ENCODE data around the gene EPGN. TPM values are rescaled to one million over a fixed set of nuclear protein-coding genes. Genes with fewer than 3 reads are reported as not detected.

Gene EPGN
- total and polyA plus RNA-seq, 12 donors, result 0.03 to 8.4 (median 0.66) TPM; not detected in 9

DNA sequence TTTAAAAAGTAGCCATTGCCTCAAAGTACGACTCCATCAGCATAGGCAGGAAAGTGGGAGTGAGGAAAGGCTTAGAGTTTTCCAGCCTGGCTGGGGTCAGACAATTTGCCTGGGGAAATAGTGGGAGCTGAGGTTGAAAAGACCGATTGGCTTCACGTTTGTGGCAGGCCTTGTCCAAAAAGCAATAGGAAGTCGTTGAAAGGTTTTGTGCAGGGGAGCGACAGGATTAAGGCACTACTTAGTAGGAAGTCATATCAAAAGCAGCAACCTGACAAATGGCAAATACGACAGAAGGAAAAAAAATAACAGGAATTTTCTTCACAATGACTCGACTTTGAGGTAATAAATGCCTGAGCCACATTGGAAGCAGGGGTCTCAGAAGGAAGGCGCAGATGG is 56.0 kb downstream of the EPGN start:
- Histone ChIP-seq H3K27me3 (peaks cover 5 to 68% (median 38%) of the 10 kb centered on the region in 7 donors), H3K36me3 (no peaks in the 10 kb centered on the region), H3K4me1 (peaks cover 0 to 16% (median 7%) of the 10 kb centered on the region in 9 donors), H3K27ac (peak overlapping the region in 1 of 10 donors; percentile 55), H3K9me3 (no peaks in the 10 kb centered on the region), H3K4me3 (peak overlapping the region in 1 of 10 donors; percentile 50)
- no peak for ATAC-seq
- DNase-seq, result no peak
- WGBS, 2 donors, result 40 to 46% methylated on average over 8 of the region's 8 CpGs
- intact Hi-C loops (cut with DNase I), result no loop called here
- TF ChIP-seq, protein P1, sequence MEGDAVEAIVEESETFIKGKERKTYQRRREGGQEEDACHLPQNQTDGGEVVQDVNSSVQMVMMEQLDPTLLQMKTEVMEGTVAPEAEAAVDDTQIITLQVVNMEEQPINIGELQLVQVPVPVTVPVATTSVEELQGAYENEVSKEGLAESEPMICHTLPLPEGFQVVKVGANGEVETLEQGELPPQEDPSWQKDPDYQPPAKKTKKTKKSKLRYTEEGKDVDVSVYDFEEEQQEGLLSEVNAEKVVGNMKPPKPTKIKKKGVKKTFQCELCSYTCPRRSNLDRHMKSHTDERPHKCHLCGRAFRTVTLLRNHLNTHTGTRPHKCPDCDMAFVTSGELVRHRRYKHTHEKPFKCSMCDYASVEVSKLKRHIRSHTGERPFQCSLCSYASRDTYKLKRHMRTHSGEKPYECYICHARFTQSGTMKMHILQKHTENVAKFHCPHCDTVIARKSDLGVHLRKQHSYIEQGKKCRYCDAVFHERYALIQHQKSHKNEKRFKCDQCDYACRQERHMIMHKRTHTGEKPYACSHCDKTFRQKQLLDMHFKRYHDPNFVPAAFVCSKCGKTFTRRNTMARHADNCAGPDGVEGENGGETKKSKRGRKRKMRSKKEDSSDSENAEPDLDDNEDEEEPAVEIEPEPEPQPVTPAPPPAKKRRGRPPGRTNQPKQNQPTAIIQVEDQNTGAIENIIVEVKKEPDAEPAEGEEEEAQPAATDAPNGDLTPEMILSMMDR (IDR thresholded peaks at IDR 0.05), result no peak

DNA sequence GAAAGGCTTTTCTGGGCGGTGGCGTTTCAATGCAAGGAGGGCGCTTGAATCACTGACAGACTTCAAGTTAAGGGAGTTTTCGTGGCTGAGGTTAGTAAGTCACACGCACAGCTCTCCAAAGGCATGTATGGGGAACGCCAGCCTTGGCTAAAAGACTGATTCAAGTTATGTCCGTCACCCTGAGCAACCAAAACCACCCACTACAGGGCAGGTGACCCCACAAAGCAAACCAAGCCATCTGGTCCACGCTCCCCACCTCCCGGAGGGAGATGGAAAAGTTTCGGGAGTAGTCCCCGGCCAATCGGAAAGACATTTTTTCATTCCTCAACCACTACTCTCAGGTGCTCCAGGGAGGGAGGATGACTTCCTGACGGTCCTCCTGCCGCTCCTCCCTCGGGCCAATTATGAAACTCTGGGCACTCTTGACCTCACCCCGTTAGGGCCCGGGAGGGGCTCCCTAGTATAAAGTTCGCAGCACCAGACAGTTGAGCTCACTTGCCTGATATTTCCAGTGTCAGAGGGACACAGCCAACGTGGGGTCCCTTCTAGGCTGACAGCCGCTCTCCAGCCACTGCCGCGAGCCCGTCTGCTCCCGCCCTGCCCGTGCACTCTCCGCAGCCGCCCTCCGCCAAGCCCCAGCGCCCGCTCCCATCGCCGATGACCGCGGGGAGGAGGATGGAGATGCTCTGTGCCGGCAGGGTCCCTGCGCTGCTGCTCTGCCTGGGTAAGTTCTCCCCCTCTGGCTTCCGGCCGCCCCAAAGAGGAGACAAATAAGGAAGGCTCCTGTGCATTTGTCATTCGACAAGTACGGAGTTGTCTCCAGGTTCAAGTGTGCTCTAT is 56.6 kb downstream of the EPGN start, which contains the start of gene EREG:
Gene EREG, plus strand, starts transcription at position 494 of the 840 bp plus-strand sequence. Its CDS starts 164 bp downstream, at position 658.
- WGBS, 2 donors, result 10 to 11% methylated on average over 40 of the region's 40 CpGs
- Histone ChIP-seq H3K4me3 (peak within 1 kb of the TSS in 9 of 10 donors; percentile 13 to 50 (median 33)), H3K27ac (peak within 1 kb of the TSS in 1 of 10 donors; percentile 55), H3K9me3 (no peaks in the 10 kb centered on the region), H3K4me1 (peaks cover 0 to 16% (median 7%) of the 10 kb centered on the region in 9 donors), H3K36me3 (no peaks in the 10 kb centered on the region), H3K27me3 (peaks cover 5 to 63% (median 38%) of the 10 kb centered on the region in 7 donors)
- TF ChIP-seq, protein P1 (IDR thresholded peaks at IDR 0.05), result no peak
- intact Hi-C loops (cut with DNase I), result no loop called here
- peak; percentile 6 to 15 for DNase-seq
- peak; percentile 38 to 70 (median 49) for ATAC-seq

DNA sequence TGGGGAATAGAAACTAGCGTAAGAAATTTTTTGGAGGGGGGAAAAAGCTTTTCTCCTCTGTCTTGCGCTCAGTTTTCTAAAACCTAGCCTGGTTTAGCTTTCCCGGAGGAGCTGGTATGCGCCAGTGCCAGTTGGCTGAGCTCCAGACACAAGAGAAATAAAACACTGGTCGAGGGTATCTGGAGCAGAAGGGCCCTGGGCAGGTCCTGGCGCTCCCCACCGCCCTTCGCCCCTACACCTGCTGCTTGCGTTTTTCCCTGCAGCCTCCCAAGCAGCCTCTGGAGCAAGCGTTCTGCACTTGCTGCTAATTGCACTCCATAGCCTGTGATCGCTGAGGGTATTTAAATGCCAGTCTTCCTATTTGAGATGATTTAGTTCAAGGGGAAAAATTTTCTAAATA is 57.5 kb downstream of the EPGN start:
- H3K27me3 ChIP-seq, result peaks cover 5 to 59% (median 38%) of the 10 kb centered on the region in 7 donors
- 9 to 12% methylated on average over 11 of the region's 11 CpGs for WGBS, 2 donors
- peaks cover 0 to 16% (median 7%) of the 10 kb centered on the region in 9 donors for H3K4me1 ChIP-seq
- no peaks in the 10 kb centered on the region for H3K36me3 ChIP-seq
- intact Hi-C loops (cut with DNase I), result no loop called here
- H3K4me3 ChIP-seq, result peak overlapping the region in 7 of 10 donors; percentile 13 to 50 (median 41)
- TF ChIP-seq, protein P1 (IDR thresholded peaks at IDR 0.05), result no peak
- peak overlapping the region in 1 of 10 donors; percentile 55 for H3K27ac ChIP-seq
- H3K9me3 ChIP-seq, result no peaks in the 10 kb centered on the region
- ATAC-seq (peak in 2 of 8 donors; percentile 16 to 37), DNase-seq (peak in 1 of 2 donors; percentile 14)

Other genes starting within 250 kb of the EPGN start
- gene CXCL2, start 209.3 kb upstream of the EPGN start, total RNA-seq, result 10 to 100 TPM in 7 of 10 donors, 1 to 10 TPM in 3; 8.1 to 37.2 (median 13.4) TPM
- 10 to 100 TPM in 1 of 2 donors, 1 to 10 TPM in 1; 7.7 to 28.5 TPM for gene CXCL2, start 209.3 kb upstream of the EPGN start, polyA plus RNA-seq
- gene MTHFD2L, start 150.4 kb upstream of the EPGN start, total RNA-seq, result 10 to 100 TPM in 8 of 10 donors, 1 to 10 TPM in 2; 8.1 to 19.3 (median 12.5) TPM
- 1 to 10 TPM; 5.7 to 9.7 TPM for gene MTHFD2L, start 150.4 kb upstream of the EPGN start, polyA plus RNA-seq
- gene EREG, start 56.7 kb downstream of the EPGN start, total RNA-seq, result 1 to 10 TPM in 1 of 10 donors, under 1 TPM in 7, not detected in 2; 0.06 to 4.0 (median 0.21) TPM
- under 1 TPM; 0.07 to 0.20 TPM for gene EREG, start 56.7 kb downstream of the EPGN start, polyA plus RNA-seq
- 10 to 100 TPM in 3 of 10 donors, 1 to 10 TPM in 4, under 1 TPM in 1, not detected in 2; 0.77 to 17.7 (median 4.3) TPM for gene AREG, start 136.7 kb downstream of the EPGN start, total RNA-seq
- 10 to 100 TPM in 1 of 2 donors, 1 to 10 TPM in 1; 1.5 to 22.9 TPM for gene AREG, start 136.7 kb downstream of the EPGN start, polyA plus RNA-seq

Measured in heart right ventricle (tissue), 16 donors.